WTC11 (cell line): ENCODE data around the gene ANTXR2.

Source experiments
- CREM ChIP-seq: sonication (generic); formaldehyde crosslinking; IDR thresholded peaks from 2 replicates; pipeline ENCODE4 v1.8.1; 2022; ENCODE audit warnings: mild to moderate bottlenecking, missing genetic modification reagents, moderate library complexity
- ELF4 ChIP-seq: sonication (generic); formaldehyde crosslinking; IDR thresholded peaks from 2 replicates; pipeline ENCODE4 v1.8.1; 2022; ENCODE audit warnings: low read depth, mild to moderate bottlenecking, moderate library complexity, missing genetic modification reagents
- TF ChIP-seq, protein P1 (sequence below): fragments of 200-600 bp; IDR thresholded peaks from 2 replicates; pipeline ENCODE4 v1.8.0; 2022; ENCODE audit warnings: antibody characterized with exemption

GRCh38 chr4:79882806-79883205, 190.2 kb downstream of the ANTXR2 start:
- TF ChIP-seq, protein P1, sequence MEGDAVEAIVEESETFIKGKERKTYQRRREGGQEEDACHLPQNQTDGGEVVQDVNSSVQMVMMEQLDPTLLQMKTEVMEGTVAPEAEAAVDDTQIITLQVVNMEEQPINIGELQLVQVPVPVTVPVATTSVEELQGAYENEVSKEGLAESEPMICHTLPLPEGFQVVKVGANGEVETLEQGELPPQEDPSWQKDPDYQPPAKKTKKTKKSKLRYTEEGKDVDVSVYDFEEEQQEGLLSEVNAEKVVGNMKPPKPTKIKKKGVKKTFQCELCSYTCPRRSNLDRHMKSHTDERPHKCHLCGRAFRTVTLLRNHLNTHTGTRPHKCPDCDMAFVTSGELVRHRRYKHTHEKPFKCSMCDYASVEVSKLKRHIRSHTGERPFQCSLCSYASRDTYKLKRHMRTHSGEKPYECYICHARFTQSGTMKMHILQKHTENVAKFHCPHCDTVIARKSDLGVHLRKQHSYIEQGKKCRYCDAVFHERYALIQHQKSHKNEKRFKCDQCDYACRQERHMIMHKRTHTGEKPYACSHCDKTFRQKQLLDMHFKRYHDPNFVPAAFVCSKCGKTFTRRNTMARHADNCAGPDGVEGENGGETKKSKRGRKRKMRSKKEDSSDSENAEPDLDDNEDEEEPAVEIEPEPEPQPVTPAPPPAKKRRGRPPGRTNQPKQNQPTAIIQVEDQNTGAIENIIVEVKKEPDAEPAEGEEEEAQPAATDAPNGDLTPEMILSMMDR: no peak
- TF ChIP-seq CREM (no peak), ELF4 (CRISPR knock-in tag) (no peak)
